HG03342 (cell line): ENCODE measurements around the gene ANAPC13.

Source experiments
- ATAC-seq: cut with Tn5 transposase; IDR thresholded peaks from one replicate; pipeline ENCODE4 v1.9.1; 2021; ENCODE audit warnings: mild to moderate bottlenecking, moderate library complexity; ENCODE audit not compliant: unreplicated experiment

The ANAPC13 gene

DNA sequence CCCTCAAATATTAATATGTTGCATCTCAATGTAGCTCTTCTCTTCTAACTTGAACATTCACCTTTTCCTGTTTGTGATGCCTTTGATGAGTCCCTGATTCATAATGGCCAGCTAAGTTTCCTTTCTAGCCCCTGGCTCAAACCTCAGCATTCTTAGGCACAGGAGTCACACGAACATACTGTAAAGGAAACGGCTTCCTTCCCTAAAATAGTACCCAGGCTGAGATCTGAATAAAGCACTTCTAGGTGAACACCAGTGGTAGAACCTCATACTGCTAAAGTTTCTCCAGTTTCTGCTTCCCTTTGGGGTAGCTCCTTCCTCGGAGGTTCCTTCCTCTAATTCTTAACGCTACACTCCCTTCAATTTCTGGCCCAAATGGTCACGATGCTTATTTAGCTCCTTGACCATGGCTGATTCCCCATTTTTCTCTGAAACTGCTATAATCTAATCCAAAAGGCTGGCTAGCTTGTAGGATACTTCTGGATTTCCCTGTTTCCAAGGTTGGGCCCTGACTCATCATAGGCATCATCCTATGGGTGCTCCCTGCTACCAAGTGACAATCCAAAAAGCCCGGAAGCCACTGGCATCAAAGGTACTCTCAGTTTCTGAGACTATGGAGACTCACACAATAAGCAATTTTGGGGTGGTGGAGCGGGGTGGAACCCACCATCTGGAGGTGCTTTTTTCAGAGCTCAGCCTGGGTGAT is 2.4 kb downstream of the ANAPC13 start:
- no peak for ATAC-seq

DNA sequence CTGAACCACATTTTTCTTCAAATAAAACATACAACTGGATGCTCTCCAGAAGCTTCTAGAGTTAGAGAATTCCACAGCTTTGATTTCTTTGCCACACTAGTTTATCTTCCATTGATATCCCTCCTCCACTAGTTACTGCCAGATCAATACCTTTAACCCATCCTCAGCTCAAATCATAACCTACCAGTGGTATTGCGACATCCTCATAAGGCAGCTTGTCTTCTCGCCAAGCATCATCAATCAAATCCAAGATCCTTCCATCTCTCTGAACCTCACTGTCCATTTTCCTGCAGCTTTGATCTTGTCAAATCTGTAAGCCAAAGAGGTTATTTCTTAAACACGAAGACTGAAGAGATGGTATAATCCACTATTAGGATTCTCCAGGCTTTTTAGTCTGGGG is 3.2 kb downstream of the ANAPC13 start:
- ATAC-seq, result no peak

DNA sequence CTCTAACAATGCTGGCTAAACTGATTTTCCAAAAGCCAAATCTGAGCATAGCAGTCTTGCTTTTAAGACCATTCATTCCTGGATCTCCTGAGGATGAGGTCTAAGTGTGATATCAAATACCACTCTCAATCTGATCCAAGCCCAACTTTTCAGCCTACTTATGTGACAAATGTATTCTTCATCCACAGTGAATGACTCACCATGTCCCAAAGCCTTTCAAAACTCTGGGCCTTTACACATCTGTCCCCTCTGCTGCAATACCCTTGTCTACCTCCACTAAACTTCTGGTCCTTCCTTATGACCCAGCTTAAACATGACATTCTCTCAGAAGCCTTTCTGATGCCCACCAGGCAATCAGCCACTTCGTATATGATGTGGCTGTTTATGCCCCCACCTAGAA is 4.6 kb downstream of the ANAPC13 start:
- ATAC-seq, result no peak

DNA sequence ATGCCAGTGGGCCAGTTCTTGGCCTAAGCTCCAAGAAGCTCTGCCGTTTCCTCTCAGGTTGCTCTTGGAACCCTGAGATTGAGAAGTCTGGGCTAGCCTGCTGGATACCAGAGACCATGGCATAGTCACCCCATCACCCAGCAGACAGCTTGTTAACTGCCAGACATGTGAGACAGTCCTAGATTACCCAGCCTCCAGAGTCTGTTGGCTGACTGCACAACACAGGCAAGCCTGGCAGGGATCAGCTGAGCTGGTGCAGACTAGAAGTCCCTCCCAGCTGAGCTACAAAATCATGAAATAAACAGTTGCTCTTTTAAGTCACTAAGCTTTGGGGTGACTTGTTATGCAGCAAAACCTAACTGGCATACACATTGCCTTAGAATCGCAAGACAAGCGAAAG is 5.2 kb downstream of the ANAPC13 start:
- ATAC-seq, result no peak

DNA sequence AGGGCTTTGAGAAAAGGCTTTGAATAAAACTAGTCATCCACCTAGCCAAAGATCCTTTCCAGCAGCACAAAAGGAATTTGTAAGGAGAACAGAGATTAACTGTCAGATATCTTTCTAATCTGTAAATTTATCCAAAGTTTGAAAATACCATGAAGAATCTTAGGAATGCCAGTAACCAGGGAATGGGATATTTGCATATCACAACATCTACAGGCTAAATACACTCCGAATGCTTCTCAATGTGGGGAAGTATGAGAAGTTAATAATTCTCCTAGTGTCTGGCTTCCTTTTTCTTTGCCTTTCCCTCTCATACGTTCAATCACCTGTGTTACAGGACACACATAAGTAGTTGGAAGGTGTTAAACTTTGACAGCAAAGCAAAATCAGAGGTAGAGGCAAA is 7.8 kb downstream of the ANAPC13 start:
- ATAC-seq, result no peak

DNA sequence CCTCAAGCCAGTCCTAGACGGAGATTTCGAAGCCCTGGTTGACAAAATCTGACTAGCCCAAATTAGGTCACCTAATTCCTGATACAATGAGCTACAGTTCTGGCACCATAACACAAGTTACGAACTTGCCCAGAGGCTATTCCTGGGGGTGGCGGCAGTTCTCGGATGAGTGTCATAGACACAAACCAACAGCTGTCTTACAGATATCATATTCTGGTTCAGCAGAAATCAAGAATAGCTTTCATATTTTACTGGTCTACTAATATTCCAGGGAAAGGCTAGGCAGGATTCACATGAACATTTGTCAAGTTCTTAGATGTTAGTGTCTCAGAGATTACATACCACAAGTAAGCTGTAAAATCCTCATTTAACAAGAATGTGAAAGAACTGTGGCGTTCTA is 8.8 kb downstream of the ANAPC13 start:
- no peak for ATAC-seq

DNA sequence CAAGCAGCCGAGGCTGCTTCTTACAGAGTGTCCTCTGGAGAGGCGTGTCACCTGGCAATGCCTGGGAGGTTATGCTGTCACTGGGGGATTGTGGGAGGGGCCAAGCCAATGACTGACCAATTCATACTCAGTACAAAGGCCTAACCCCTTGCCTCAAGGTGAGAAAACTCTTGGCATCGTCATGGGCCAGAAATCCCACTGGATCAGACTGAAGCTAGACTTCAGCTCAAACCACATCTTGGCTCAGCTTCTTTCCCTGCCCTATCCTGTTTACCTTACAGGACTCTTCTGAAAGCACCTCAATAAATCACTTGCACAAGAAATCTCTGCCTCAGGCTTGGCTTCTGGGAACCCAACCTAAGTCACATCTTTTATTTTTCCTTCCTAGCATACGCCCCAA is 9.5 kb downstream of the ANAPC13 start:
- no peak for ATAC-seq

DNA sequence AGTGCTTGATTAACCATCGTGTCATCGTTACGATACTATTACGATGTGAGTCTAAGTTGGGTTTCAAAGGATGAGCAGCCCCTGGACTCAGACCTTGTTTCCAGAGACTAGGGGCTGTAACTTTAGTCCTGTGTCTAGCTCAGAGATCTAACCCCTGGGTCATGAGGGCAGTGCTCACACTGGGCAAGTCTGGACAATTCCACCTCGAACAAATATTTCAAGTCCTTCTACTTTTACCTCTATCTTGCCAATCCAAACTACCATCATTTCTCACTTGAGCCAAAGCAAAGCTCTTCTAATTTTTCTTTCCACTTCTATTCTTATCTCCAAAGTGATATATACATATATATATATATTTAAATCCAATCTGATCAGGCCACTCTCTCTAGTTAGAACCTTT is 10.8 kb downstream of the ANAPC13 start:
- no peak for ATAC-seq

DNA sequence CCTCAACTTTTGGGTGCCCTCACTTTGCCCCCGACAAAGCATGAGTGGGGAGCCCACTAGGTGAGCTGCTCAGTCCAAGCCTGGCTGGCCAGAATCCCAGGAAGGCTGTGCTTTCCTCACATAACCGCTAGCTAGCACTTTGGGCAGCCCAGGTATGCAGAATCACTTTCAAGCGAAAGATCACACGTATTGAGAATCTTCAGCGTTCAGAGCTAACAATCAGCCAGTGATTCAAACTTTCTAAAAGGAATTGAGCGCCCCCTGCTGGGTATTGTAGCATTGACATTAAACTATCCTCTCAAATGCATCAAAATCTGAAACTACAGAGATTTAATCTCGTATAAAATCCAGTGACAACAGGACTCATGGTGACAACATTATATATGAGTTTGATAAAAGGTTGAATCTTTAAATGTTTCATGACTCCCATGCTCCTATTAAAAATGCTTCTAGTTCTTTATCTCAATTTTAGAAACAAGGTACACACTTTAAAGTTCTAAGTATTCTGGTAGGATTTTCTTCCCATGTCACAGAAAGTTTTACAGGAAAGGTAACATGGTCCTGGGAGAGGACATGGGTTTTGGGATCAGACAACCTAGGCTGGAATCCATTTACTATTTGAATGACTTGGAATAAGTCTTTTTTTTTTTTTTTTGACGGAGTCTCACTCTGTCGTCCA is 11.8 kb downstream of the ANAPC13 start:
- peak; percentile 74 for ATAC-seq

DNA sequence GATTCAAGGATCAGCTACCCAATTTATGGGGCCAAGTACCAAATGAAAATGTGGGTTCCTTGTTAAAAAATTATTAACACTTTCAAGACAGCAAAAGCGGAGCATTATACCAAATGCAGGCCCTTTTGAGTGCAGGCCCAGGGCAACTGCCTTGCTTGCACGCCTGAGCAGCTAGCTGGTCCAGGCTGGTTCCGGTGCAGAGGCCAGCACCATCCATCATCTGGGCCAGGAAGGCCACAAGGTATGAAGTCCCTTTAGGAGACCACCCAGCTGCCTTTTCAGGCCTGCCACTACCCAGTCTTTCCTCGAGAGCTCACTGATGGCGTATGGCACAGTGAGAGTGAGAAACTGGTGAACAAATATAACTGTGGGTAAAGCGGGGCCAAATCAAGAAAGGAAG is 13.0 kb downstream of the ANAPC13 start:
- ATAC-seq, result no peak

DNA sequence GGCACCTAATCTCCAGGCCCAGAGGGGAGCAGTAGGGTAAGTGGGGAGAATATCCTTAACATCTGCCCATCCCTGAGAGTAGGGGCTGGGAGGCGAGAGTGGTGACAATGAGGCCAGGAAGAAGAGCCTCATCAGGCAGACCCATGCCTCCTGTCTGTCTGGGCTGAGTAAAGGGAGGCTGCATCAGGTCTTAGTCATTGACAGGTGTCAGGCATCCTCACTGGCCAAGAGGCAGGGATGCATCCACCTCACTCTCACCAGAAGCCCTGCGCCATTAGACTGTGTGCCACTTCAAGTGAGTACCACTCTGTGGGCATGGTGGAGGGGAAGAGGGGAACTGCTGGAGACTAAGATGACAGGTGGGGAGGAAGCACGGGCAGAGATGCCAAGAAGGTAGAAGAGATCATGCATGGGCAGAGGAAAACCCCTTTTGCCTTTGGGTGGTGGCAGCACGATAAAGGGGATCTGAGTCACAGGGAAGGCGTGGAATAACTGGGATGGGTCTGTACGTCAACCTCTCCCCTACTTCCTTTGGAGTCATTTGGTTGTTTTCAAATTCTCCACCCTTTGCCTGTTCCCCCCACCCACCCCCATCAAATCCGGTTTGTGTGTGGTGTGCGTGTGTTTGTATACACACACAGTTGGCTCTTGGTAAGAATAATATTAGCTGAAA is 14.1 kb downstream of the ANAPC13 start:
- no peak for ATAC-seq

DNA sequence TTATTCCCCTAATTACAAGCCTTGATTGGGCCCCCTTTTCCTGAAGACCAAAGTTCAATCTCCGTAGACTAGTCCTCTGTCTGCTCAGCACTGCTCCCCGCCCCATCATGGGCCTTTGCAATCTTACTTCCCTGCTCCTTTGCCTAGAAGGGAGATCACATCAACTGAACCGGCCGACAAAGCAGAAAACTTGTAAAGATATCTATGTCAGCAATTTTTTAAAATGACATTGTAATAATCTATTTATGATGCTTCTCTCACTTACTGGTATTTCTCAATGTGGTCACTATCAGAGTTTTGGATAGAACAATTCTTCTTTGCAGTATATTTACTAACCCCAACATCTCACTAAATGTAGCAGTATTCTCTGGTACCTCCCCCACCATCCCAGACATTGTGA is 17.3 kb downstream of the ANAPC13 start:
- ATAC-seq, result no peak

DNA sequence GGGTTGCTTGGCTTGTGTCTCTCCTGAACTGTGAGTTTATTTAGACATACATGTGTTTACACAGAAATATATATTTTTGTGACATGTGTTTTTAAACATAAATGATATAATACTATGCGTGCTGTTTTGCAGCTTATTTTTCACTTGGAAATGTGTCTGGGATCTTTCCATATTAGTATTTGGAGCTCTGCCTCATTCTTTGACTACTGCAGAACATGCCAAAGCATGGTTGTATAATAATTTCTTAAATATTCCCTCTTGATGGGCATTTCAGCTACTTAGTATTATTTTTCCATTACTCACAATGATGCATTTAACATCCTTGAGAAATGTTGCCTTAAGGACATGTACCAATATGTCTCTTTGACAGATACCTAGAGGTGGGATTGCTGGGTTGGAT is 19.5 kb downstream of the ANAPC13 start:
- no peak for ATAC-seq

DNA sequence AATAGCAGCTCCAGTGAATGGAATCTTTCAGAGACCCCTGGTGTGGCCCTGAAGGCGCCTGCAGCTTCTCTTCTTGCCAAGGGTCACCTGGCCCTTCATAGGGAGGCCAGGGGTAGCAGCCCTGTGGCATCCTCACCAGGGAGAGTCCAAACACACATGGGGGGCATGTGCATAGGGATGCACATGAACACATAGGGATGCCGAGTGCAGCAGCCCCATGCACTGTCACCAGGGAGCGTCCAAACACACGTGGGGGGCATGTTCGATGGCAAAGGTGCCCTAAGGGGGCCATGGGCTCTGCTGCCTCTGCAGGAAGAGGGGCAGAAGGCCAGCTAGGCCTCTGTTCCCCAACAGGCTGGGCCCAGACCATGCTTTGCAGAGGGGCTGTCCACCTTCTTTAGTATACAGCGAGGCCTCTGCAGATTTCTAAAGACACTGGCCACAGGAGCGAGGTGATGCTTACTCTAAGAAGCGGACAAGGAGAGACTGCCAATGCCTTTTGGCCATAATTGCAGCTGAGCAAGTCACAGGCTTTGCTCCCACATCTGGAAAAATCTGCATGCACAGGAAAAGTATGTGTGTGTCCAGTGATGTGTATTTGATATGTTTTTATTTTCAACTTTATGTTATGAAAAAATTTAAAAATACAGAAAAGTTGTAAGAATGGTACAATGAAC is 21.0 kb downstream of the ANAPC13 start:
- no peak for ATAC-seq

DNA sequence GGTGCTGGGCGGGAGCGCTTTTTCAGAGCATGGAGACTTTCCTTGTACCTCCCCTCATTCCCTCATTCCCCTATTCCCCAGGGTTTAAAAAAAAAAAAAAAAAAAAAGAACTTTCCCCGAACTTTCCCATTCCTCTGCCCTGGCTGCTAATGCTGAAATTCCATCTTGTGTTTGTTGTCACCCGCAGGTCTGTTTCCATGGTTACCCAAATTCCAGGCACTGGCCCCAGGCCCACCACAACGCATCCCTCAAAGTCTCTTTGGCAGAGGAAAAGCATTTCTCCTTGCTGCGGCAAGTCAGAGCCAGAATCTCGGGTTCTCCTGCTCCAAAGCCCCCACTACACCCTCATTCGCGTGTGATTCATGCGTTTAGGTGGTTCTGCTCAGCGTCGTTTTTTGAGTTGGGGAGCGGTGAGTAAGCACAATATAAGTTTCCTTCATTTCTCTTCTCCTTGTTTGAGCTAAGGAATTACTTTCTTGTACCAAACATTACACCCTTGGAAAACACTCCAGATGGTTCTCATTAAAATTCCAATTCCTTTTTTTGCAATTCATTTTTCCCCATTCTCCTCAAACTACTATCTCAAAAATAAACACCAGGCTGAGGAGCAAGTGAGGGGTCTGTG is 21.6 kb downstream of the ANAPC13 start:
- no peak for ATAC-seq

DNA sequence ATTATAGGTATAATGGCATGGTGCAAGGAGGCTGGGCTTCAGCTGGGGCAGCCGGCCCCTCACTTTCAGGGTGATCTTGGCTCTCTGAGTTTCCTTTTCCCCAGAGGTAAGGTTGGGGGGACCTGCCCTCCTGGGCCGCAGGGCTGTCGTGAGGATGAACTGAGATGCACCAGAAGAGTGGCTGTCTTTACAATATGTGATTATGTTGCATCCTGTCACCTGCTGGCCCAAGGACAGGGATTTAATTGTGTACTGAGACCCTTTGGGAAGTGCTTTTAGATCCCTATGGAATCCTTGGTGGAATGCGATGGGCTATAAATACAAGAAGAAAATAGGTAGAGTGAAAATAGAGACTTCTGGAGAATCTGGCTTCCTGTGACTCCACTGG is 22.1 kb downstream of the ANAPC13 start:
- no peak for ATAC-seq

DNA sequence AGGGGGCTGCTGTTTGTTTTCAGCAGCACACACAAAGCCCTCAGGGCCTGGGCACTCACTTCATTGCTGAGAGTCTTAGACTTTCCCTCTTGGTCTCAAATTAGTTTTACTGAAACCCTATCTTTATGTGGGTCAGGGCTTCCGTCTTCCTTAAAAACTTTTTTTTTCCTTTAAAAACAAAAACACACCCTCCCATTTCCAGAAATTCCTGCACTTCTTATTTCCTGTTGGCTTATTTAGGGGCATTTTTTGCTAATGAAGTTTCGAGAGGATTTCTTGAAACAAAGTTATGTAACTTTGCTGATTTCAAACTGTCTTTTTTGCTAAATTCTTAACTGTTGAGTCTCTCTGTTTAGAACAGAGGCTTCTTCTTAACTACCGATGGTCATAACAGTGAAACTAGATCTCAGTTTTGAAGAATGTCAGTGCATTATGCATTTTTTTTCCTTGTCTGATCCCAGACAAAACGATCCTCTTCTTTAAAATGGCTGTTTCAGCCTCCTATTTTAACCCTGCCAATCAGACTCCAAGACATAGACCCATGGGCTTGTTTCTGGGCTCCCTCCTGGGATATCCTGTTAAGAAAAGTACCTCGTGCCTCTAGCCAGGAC is 23.3 kb downstream of the ANAPC13 start:
- no peak for ATAC-seq

DNA sequence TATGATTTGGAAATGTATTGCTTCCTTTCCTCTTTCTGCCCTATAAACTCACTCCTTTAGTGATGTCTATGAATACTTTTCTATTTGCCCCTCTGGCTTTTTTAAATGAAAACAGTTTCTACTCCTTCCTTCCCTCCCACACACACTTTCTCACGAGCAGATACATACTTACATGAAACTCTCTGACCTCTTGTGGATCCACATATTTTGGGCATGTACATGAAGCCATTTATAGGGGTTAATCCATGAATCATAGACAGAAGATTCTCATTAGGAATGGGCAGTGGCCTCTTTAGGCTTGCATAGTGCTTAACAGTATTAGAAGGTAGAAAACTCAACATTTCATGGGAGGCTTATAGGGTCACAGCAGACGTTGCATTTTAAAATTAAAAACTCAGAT is 24.8 kb downstream of the ANAPC13 start:
- ATAC-seq, result no peak

DNA sequence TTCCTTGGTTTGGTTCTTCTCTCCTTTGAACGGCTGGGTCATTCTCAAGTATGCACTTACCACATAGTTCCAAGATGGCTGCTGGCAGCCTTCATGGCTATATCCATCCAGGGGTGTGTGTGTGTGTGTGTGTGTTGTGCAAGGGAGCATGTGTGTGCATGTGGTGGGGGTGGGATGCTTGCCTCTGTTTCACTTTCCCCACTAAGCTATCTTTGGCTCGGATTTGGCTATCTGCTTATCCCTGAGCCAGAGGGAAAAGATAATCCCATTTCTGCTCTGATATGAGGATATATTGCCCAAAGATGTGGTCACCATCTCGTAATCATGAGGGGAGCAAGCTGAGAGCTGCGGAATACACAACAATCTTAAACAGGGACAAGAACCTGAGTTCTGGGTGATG is 26.2 kb downstream of the ANAPC13 start:
- ATAC-seq, result no peak

DNA sequence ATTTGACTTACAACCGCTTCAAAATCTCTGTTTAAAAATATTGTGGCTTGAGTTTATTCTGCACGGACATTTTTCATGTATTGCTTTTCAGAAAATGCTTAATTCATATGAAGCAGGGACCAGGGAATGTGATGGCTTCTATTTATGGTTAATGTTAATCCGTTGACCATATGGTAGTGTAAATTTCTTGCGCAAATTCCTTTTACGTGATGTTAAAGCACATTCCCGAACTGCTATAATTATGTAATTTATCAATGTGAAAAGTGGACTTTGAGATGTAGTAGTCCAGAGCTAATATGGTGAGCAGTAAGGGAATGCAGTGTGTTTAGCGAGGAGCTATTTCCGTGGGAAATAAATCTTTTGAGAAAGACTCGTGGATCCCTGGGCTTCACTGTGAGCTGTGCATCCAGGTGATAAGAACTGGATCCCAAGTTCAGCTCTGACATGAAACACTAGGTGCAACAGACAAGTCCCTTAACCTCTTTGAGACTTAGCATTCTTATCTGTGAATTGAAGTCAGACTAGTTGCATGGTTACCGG is 27.3 kb downstream of the ANAPC13 start:
- ATAC-seq, result no peak
